NCI-H146 treated with DMSO at 0.1 percent for 48 hours (cell line): ENCODE data around the gene PLPP2.
"Not testable (repeated sequence)": the region's sequence is repeated elsewhere in the genome, so short reads cannot be mapped to it uniquely, and the experiment has no call there.

Experiments
- DNase-seq: peaks from one replicate; lab custom pipeline; 2025; ENCODE audit not compliant: unreplicated experiment; lab: John Stamatoyannopoulos, UW

The PLPP2 gene

GRCh38 chr19:273393-273792 is 17.8 kb downstream of the PLPP2 start:
- DNase-seq = no peak

- DNase-seq = no peak
Measured at GRCh38 chr19:271856-272255, 19.3 kb downstream of the PLPP2 start.

GRCh38 chr19:270766-271318 is 20.4 kb downstream of the PLPP2 start:
- not testable (repeated sequence) for DNase-seq

GRCh38 chr19:269241-269640 is 22.0 kb downstream of the PLPP2 start:
- DNase-seq = no peak

- DNase-seq = no peak
Measured at GRCh38 chr19:262125-262524, 29.1 kb downstream of the PLPP2 start.

- not testable (repeated sequence) for DNase-seq
Measured at GRCh38 chr19:256804-257203, 34.4 kb downstream of the PLPP2 start.

GRCh38 chr19:252421-253186 is 38.6 kb downstream of the PLPP2 start:
- not testable (repeated sequence) for DNase-seq

GRCh38 chr19:246551-246950 is 44.7 kb downstream of the PLPP2 start:
- no peak for DNase-seq

GRCh38 chr19:245900-246299 is 45.3 kb downstream of the PLPP2 start:
- DNase-seq = not testable (repeated sequence)

GRCh38 chr19:245457-245856 is 45.7 kb downstream of the PLPP2 start:
- no peak for DNase-seq
